GM06990 (cell line): ENCODE data around the gene PTPRQ.

Experiments
- DNase-seq: peaks from one replicate; pipeline ENCODE4 v3.0.0-alpha.2; 2011; ENCODE audit not compliant: insufficient read length; ENCODE audit errors: extremely low read depth
- H3K27me3 ChIP-seq: replicated peaks from 2 replicates; pipeline ENCODE4 v1.6.0; 2011; ENCODE audit warnings: low read length; ENCODE audit not compliant: control insufficient read depth, insufficient read depth
- H3K36me3 ChIP-seq: 2 replicates; pipeline ENCODE4 v1.5.1; 2011; ENCODE audit warnings: low read length; ENCODE audit not compliant: control insufficient read depth, insufficient read depth
- H3K4me3 ChIP-seq: replicated peaks from 2 replicates; pipeline ENCODE4 v1.5.1; 2011; ENCODE audit warnings: low read depth, mild to moderate bottlenecking, control low read depth, low read length
- CTCF ChIP-seq: IDR thresholded peaks from 2 replicates; pipeline ENCODE4 v1.5.1; 2011; ENCODE audit warnings: low read length, control low read depth, mild to moderate bottlenecking, inconsistent platforms; ENCODE audit not compliant: insufficient read depth, poor library complexity, severe bottlenecking

Gene PTPRQ

GRCh38 chr12:80625901-80626300 lies 181.9 kb downstream of the PTPRQ start:
- H3K36me3 ChIP-seq: no peaks in the 10 kb centered on the region
- H3K4me3 ChIP-seq: no peak overlapping the region
- no peak for TF ChIP-seq CTCF
- no peaks in the 10 kb centered on the region for H3K27me3 ChIP-seq
- no peak for DNase-seq

GRCh38 chr12:80627782-80628181 lies 183.7 kb downstream of the PTPRQ start:
- no peak for TF ChIP-seq CTCF
- Histone ChIP-seq H3K4me3 (no peak overlapping the region), H3K27me3 (no peaks in the 10 kb centered on the region), H3K36me3 (no peaks in the 10 kb centered on the region)
- DNase-seq: no peak

GRCh38 chr12:80632835-80633234 lies 188.8 kb downstream of the PTPRQ start:
- TF ChIP-seq CTCF: peak; percentile 49
- DNase-seq: no peak
- no peaks in the 10 kb centered on the region for H3K36me3 ChIP-seq
- no peaks in the 10 kb centered on the region for H3K27me3 ChIP-seq
- H3K4me3 ChIP-seq: no peak overlapping the region

- Histone ChIP-seq H3K36me3 (no peaks in the 10 kb centered on the region), H3K27me3 (no peaks in the 10 kb centered on the region), H3K4me3 (no peak overlapping the region)
- no peak for TF ChIP-seq CTCF
- no peak for DNase-seq
Observed at GRCh38 chr12:80634903-80635302, 190.9 kb downstream of the PTPRQ start.

GRCh38 chr12:80636832-80637231 lies 192.8 kb downstream of the PTPRQ start:
- DNase-seq: no peak
- H3K36me3 ChIP-seq: no peaks in the 10 kb centered on the region
- no peak overlapping the region for H3K4me3 ChIP-seq
- H3K27me3 ChIP-seq: no peaks in the 10 kb centered on the region
- no peak for TF ChIP-seq CTCF

GRCh38 chr12:80641936-80642335 lies 197.9 kb downstream of the PTPRQ start:
- H3K4me3 ChIP-seq: no peak overlapping the region
- no peaks in the 10 kb centered on the region for H3K36me3 ChIP-seq
- TF ChIP-seq CTCF: no peak
- no peaks in the 10 kb centered on the region for H3K27me3 ChIP-seq
- DNase-seq: no peak
